Activated CD8-positive, alpha-beta T cell treated with anti-CD3 and anti-CD28 coated beads for 36 hours (primary cell): ENCODE results near the gene PDRG1. TPM values are rescaled to one million over a fixed set of nuclear protein-coding genes. Genes with fewer than 3 reads are reported as not detected.

Source experiments
- ATAC-seq: fragments of 200-7000 bp; cut with Tn5 transposase; one replicate; pipeline ENCODE4 v1.10.0; 2021; ENCODE audit warnings: mild to moderate bottlenecking, moderate library complexity
- CTCF ChIA-PET: fragments of 350-600 bp; sonication (Branson Sonifier 250); formaldehyde crosslinking; loops from one replicate; lab custom pipeline; 2021; ENCODE audit warnings: antibody characterized with exemption; lab: Charles Lee
- POLR2A ChIA-PET: fragments of 350-600 bp; sonication (Branson Sonifier 250); formaldehyde crosslinking; loops from one replicate; lab custom pipeline; 2021; ENCODE audit warnings: antibody characterized with exemption; lab: Charles Lee
- DNase-seq: peaks from one replicate; pipeline ENCODE4 v3.0.0-alpha.2; 2020
- H3K27ac Mint-ChIP-seq: one replicate; pipeline ENCODE4 v1.8.0; 2021; ENCODE audit warnings: mild to moderate bottlenecking, mixed read lengths
- H3K27me3 Mint-ChIP-seq: one replicate; pipeline ENCODE4 v1.8.0; 2021; ENCODE audit warnings: mixed read lengths
- H3K36me3 Mint-ChIP-seq: one replicate; pipeline ENCODE4 v1.8.0; 2021; ENCODE audit warnings: low read depth, mixed read lengths
- H3K4me1 Mint-ChIP-seq: one replicate; pipeline ENCODE4 v1.8.0; 2021; ENCODE audit warnings: low read depth, mixed read lengths
- H3K4me3 Mint-ChIP-seq: one replicate; pipeline ENCODE4 v1.8.0; 2021; ENCODE audit warnings: mild to moderate bottlenecking, moderate library complexity, mixed read lengths
- H3K9me3 Mint-ChIP-seq: one replicate; pipeline ENCODE4 v1.8.0; 2021; ENCODE audit warnings: mixed read lengths
- intact Hi-C: fragments of 100-400 bp; cut with micrococcal nuclease; formaldehyde crosslinking; loops from one replicate; pipeline ENCODE4 v1.10.0; 2022
- total RNA-seq, 2 experiments: library from RNA; stranded (reverse); gene quantifications; one replicate each; pipeline ENCODE4 v1.2.3, GENCODE V29; 2021
- TF ChIP-seq, protein P1 (sequence below): fragments of 200-600 bp; IDR thresholded peaks from one replicate; pipeline ENCODE4 v1.8.0; 2022; ENCODE audit warnings: antibody characterized with exemption, mild to moderate bottlenecking

Gene PDRG1
- total RNA-seq, 2 experiments from 2014 or later = 17.7 to 18.3 TPM

DNA sequence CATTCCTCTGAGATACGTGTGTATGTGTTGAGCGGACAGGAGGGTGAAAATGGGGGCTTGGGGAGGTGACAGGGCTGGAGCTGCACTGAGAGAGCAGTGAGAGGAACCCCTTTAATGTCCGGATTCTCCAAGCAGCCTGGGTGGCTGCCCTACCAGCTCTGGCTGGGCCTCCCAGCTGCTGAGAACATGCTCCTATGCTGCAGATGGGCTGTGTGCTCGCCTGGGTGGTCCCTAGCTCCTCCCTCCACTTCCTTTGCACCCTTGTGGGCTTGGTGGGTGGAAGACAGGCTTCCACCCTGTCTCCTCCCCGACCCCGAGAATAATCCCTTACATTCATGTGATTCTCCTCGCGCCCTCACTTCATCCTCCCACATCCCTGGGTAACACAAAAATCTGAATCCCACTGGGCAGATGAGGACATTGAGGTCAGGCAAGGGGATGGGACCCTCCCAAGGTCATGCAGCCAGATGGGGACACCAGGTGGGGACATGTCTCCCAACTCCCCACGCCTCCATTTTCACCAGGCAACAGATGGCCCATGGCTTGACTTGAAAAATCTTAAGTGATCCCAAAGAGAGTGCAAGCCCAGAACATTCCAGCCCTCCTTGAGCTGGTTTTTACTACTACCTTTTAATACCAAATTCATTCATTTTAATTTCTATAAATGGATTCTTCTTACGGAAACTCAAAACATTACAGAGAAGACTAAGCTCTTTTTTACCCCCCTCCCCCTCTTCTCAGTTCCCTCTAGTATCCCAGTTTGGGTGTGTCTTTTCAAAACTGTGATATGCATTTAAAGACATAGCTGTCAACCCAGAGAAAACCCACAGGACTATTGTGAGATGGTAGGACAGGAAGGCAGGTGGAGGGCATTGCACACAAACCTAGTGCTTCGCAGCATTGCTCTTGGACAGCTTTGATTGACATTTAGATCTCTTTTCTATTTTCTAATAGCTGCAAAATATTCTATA, 5.0 kb upstream of the PDRG1 start:
- ChIA-PET CTCF (interaction anchor here (0.8 to 1.4 kb wide), 2 partner anchors 13 to 323 kb away, joined by 3 read pairs; no protein-coding TSS in a partner anchor), POLR2A (no interaction called here)
- TF ChIP-seq, protein P1, sequence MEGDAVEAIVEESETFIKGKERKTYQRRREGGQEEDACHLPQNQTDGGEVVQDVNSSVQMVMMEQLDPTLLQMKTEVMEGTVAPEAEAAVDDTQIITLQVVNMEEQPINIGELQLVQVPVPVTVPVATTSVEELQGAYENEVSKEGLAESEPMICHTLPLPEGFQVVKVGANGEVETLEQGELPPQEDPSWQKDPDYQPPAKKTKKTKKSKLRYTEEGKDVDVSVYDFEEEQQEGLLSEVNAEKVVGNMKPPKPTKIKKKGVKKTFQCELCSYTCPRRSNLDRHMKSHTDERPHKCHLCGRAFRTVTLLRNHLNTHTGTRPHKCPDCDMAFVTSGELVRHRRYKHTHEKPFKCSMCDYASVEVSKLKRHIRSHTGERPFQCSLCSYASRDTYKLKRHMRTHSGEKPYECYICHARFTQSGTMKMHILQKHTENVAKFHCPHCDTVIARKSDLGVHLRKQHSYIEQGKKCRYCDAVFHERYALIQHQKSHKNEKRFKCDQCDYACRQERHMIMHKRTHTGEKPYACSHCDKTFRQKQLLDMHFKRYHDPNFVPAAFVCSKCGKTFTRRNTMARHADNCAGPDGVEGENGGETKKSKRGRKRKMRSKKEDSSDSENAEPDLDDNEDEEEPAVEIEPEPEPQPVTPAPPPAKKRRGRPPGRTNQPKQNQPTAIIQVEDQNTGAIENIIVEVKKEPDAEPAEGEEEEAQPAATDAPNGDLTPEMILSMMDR = no peak
- peaks cover 17% of the 10 kb centered on the region for H3K27me3 Mint-ChIP-seq
- H3K9me3 Mint-ChIP-seq = no peaks in the 10 kb centered on the region
- H3K36me3 Mint-ChIP-seq = no peaks in the 10 kb centered on the region
- H3K4me3 Mint-ChIP-seq = no peak overlapping the region
- H3K4me1 Mint-ChIP-seq = peaks cover 3% of the 10 kb centered on the region
- DNase-seq (no peak), ATAC-seq (no peak)
- intact Hi-C loops = no loop called here
- H3K27ac Mint-ChIP-seq = no peak overlapping the region

DNA sequence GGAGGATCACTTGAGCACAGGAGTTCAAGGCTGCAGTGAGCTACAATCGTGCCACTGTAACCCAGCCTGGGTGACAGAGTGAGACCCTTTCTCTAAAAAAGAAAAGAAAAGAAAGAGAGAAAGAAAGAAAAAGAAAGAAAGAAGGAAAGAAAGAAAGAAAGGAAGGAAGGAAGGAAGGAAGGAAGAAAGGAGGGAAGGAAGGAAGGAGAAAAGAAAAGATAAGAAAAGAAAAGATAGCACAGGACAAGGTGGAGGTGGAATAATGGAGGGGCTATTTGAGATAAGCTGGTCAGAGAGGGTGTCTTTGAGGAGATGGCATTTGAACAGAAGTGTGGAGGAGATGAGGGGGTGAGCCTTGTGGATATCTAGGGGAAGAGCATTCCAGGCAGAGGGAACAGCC, 2.7 kb upstream of the PDRG1 start:
- no peaks in the 10 kb centered on the region for H3K9me3 Mint-ChIP-seq
- H3K4me3 Mint-ChIP-seq = no peak overlapping the region
- H3K36me3 Mint-ChIP-seq = peaks cover 16% of the 10 kb centered on the region
- DNase-seq (no peak), ATAC-seq (no peak)
- intact Hi-C loops = no loop called here
- peaks cover 21% of the 10 kb centered on the region for H3K4me1 Mint-ChIP-seq
- CTCF ChIA-PET = interaction anchor here (1.1 to 6.6 kb wide), 2 partner anchors 101 to 108 kb away, joined by 5 to 106 read pairs; no protein-coding TSS in a partner anchor
- TF ChIP-seq, protein P1 = no peak
- H3K27me3 Mint-ChIP-seq = peaks cover 13% of the 10 kb centered on the region
- POLR2A ChIA-PET = interaction anchor here (0.6 kb wide), 1 partner anchor 126 kb away, joined by 3 read pairs; no protein-coding TSS in a partner anchor
- H3K27ac Mint-ChIP-seq = no peak overlapping the region

DNA sequence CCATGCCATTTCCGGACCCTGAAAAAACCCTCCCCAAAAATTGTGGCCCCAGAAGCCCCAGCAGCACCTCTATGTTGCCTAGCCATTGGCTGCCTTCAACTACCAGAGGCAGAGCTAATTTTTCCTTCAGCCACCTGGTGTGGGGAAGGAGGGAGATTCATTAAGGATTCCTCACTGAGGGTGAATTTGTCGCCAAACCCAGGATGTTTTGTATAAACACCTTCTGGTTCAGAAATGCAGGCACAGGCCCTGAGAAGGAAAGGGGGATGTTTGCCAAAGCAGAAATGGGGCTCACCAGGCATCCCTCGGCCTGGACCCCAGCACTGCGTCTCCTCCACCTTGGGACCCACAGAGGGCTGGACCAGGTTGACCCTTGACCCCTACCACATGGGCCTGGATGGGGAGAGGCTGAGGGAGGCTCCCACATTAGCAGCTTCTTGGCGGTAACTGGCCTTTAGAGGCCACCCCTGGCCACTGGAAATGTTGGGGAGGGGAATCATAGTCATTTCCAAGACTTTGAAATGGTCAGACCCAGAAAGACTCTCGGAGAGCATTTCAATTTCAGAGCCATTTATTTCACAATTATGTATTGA, 1.8 kb upstream of the PDRG1 start:
- peaks cover 22% of the 10 kb centered on the region for H3K36me3 Mint-ChIP-seq
- H3K9me3 Mint-ChIP-seq = peaks cover 2% of the 10 kb centered on the region
- H3K27ac Mint-ChIP-seq = no peak overlapping the region
- no peak for ATAC-seq
- H3K4me1 Mint-ChIP-seq = peaks cover 25% of the 10 kb centered on the region
- POLR2A ChIA-PET = interaction anchor here (0.6 kb wide), 1 partner anchor 126 kb away, joined by 3 read pairs; no protein-coding TSS in a partner anchor
- H3K4me3 Mint-ChIP-seq = no peak overlapping the region
- intact Hi-C loops = no loop called here
- TF ChIP-seq, protein P1 = no peak
- peaks cover 9% of the 10 kb centered on the region for H3K27me3 Mint-ChIP-seq
- DNase-seq = no peak
- CTCF ChIA-PET = interaction anchor here (2.2 to 6.6 kb wide), 5 partner anchors 12 to 100 kb away, joined by 18 to 106 read pairs (median 24); partner anchors contain the start of gene XKR7

DNA sequence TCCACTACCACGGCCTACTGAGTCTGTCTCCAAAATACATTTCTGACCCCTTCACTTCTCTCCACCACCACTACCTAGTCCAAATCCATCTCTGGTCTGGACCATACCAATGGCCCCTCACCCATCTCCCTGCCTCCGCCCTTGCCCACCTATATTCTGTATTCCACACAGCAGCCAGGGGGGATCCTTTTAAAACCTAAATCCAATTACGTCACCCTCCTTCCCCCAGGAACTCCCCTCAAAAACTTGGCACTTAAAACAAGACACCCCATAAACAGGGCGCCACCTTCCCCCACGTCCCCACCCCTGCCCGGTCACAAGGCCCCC, 680 bp downstream of the PDRG1 start:
- peak overlapping the region; percentile 91 for H3K27ac Mint-ChIP-seq
- H3K4me3 Mint-ChIP-seq = peak overlapping the region; percentile 91
- POLR2A ChIA-PET = interaction anchor here (0.7 to 2.6 kb wide), 9 partner anchors 11 to 135 kb away, joined by 3 to 10 read pairs (median 3); no protein-coding TSS in a partner anchor
- TF ChIP-seq, protein P1 = no peak
- intact Hi-C loops = no loop called here
- peaks cover 25% of the 10 kb centered on the region for H3K4me1 Mint-ChIP-seq
- DNase-seq (no peak), ATAC-seq (no peak)
- CTCF ChIA-PET = interaction anchor here (0.7 to 6.6 kb wide), 26 partner anchors 9 to 141 kb away, joined by 3 to 106 read pairs (median 5); partner anchors contain the start of gene XKR7
- peaks cover 3% of the 10 kb centered on the region for H3K9me3 Mint-ChIP-seq
- peaks cover 2% of the 10 kb centered on the region for H3K27me3 Mint-ChIP-seq
- H3K36me3 Mint-ChIP-seq = peaks cover 43% of the 10 kb centered on the region
